Panc1 (cell line): ENCODE results near the gene CCNA2.

Source experiments
- POLR2AphosphoS5 ChIP-seq: IDR thresholded peaks from 2 replicates; pipeline ENCODE4 v1.6.1; 2012; ENCODE audit warnings: mild to moderate bottlenecking, low read depth, low read length, moderate library complexity
- SIN3A ChIP-seq: IDR thresholded peaks from 2 replicates; pipeline ENCODE4 v1.6.1; 2012; ENCODE audit warnings: low read depth, mild to moderate bottlenecking, low read length, moderate library complexity, borderline replicate concordance; ENCODE audit not compliant: insufficient read depth
- TF ChIP-seq, protein P1 (sequence below): fragments of 450-650 bp; IDR thresholded peaks from 2 replicates; pipeline ENCODE4 v1.5.1; 2017; ENCODE audit warnings: mild to moderate bottlenecking
- TF ChIP-seq, protein P2 (sequence below), 2 experiments: IDR thresholded peaks; 2 replicates each; pipeline ENCODE4 v1.6.1; 2011 to 2012; ENCODE audit warnings: low read depth in 2 of 2, control low read depth in 1 of 2, low read length in 1 of 2, mild to moderate bottlenecking in 1 of 2, moderate library complexity in 1 of 2; ENCODE audit not compliant: insufficient read depth in 1 of 2

DNA sequence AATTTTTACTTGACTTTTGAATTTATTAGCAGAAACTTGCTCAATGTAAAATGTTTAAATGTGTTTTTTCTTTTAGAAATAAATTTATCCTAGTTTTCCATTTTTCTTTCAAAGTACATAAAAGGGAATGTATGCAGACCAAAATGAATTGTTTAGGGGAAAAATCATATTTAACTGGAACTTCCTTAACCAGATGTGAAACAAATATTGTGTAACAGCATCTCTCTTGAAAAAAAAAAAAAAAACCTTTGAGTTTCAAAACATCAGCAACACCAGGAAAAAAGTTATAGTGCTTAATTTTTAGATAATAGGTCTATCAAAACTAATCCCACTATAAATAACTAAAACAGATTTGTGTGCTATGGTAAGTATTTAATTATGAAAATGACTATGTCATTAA, 14.5 kb upstream of the CCNA2 start:
- TF ChIP-seq, protein P1, sequence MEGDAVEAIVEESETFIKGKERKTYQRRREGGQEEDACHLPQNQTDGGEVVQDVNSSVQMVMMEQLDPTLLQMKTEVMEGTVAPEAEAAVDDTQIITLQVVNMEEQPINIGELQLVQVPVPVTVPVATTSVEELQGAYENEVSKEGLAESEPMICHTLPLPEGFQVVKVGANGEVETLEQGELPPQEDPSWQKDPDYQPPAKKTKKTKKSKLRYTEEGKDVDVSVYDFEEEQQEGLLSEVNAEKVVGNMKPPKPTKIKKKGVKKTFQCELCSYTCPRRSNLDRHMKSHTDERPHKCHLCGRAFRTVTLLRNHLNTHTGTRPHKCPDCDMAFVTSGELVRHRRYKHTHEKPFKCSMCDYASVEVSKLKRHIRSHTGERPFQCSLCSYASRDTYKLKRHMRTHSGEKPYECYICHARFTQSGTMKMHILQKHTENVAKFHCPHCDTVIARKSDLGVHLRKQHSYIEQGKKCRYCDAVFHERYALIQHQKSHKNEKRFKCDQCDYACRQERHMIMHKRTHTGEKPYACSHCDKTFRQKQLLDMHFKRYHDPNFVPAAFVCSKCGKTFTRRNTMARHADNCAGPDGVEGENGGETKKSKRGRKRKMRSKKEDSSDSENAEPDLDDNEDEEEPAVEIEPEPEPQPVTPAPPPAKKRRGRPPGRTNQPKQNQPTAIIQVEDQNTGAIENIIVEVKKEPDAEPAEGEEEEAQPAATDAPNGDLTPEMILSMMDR: no peak
- TF ChIP-seq, protein P2, sequence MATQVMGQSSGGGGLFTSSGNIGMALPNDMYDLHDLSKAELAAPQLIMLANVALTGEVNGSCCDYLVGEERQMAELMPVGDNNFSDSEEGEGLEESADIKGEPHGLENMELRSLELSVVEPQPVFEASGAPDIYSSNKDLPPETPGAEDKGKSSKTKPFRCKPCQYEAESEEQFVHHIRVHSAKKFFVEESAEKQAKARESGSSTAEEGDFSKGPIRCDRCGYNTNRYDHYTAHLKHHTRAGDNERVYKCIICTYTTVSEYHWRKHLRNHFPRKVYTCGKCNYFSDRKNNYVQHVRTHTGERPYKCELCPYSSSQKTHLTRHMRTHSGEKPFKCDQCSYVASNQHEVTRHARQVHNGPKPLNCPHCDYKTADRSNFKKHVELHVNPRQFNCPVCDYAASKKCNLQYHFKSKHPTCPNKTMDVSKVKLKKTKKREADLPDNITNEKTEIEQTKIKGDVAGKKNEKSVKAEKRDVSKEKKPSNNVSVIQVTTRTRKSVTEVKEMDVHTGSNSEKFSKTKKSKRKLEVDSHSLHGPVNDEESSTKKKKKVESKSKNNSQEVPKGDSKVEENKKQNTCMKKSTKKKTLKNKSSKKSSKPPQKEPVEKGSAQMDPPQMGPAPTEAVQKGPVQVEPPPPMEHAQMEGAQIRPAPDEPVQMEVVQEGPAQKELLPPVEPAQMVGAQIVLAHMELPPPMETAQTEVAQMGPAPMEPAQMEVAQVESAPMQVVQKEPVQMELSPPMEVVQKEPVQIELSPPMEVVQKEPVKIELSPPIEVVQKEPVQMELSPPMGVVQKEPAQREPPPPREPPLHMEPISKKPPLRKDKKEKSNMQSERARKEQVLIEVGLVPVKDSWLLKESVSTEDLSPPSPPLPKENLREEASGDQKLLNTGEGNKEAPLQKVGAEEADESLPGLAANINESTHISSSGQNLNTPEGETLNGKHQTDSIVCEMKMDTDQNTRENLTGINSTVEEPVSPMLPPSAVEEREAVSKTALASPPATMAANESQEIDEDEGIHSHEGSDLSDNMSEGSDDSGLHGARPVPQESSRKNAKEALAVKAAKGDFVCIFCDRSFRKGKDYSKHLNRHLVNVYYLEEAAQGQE (IDR thresholded peaks at IDR 0.05; ENCODE audit: insufficient read depth in 1 of 2, low read depth in 2 of 2, low read length in 1 of 2): no peak
- no peak for TF ChIP-seq POLR2AphosphoS5
- TF ChIP-seq SIN3A: no peak
